Measurements from ENCODE around the gene EBF3. TPM values are rescaled to one million over a fixed set of nuclear protein-coding genes. Genes with fewer than 3 reads are reported as not detected.

EBF3 gene
- total and polyA plus RNA-seq, 9 of the 15 experiments (the other 6 are each of a cell fraction or from before 2014, with no cell fraction given): not detected

- WGBS (ENCODE audit: insufficient coverage, low coverage, missing lambda C conversion rate): 6% methylated on average over 11 of the region's 14 CpGs
- peaks cover 0 to 8% of the 10 kb centered on the region in 2 experiments; a peak in 2 of 5 replicates for H3K4me1 ChIP-seq (replicated peaks in 1 of 2; ENCODE audit: control insufficient read depth in 2 of 2, insufficient read depth in 2 of 2, low read length in 2 of 2)
- no peak overlapping the region for H3K27ac ChIP-seq (ENCODE audit: extremely low read depth, low read depth, low read length)
- peaks cover 0 to 17% of the 10 kb centered on the region in 2 experiments; a peak in 2 of 5 replicates for H3K27me3 ChIP-seq (ENCODE audit: control insufficient read depth in 2 of 2, insufficient read depth in 2 of 2, low read length in 2 of 2)
- no peaks in the 10 kb centered on the region for H3K9me1 ChIP-seq (ENCODE audit: control insufficient read depth, insufficient read depth, low read length)
- ATAC-seq (no peak), DNase-seq (ENCODE audit: extremely low read depth in 1 of 4, low spot score in 3 of 4) (no peak), FAIRE-seq (no peak)
- no TSS peak for BruUV-seq (replicated peaks)
- no peak for TF ChIP-seq SLC30A9 (CRISPR knock-in tag; IDR thresholded peaks at IDR 0.05)
- no peak for TF ChIP-seq TAF1 (IDR thresholded peaks at IDR 0.05; ENCODE audit: control insufficient read depth, extremely low read depth, insufficient read depth, low read length, severe bottlenecking)
- no peak for TF ChIP-seq BRCA1 (IDR thresholded peaks at IDR 0.05)
- TF ChIP-seq BRCA1 (CRISPR knock-in tag; IDR thresholded peaks at IDR 0.05): no peak
- TF ChIP-seq HDGF (IDR thresholded peaks at IDR 0.05): no peak
- no peak for TF ChIP-seq POLR3A (IDR thresholded peaks at IDR 0.05; ENCODE audit: borderline replicate concordance, extremely low read depth, insufficient read depth, insufficient read length)
- TF ChIP-seq ZSCAN29 (IDR thresholded peaks at IDR 0.05): no peak
- no peak for TF ChIP-seq ZFP1 (CRISPR knock-in tag; IDR thresholded peaks at IDR 0.05)
- TF ChIP-seq, protein P1, sequence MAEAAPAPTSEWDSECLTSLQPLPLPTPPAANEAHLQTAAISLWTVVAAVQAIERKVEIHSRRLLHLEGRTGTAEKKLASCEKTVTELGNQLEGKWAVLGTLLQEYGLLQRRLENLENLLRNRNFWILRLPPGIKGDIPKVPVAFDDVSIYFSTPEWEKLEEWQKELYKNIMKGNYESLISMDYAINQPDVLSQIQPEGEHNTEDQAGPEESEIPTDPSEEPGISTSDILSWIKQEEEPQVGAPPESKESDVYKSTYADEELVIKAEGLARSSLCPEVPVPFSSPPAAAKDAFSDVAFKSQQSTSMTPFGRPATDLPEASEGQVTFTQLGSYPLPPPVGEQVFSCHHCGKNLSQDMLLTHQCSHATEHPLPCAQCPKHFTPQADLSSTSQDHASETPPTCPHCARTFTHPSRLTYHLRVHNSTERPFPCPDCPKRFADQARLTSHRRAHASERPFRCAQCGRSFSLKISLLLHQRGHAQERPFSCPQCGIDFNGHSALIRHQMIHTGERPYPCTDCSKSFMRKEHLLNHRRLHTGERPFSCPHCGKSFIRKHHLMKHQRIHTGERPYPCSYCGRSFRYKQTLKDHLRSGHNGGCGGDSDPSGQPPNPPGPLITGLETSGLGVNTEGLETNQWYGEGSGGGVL (CRISPR knock-in tag; IDR thresholded peaks at IDR 0.05): no peak
- TF ChIP-seq BHLHE40 (IDR thresholded peaks at IDR 0.05; ENCODE audit: low read length): no peak
- TF ChIP-seq, protein P2, sequence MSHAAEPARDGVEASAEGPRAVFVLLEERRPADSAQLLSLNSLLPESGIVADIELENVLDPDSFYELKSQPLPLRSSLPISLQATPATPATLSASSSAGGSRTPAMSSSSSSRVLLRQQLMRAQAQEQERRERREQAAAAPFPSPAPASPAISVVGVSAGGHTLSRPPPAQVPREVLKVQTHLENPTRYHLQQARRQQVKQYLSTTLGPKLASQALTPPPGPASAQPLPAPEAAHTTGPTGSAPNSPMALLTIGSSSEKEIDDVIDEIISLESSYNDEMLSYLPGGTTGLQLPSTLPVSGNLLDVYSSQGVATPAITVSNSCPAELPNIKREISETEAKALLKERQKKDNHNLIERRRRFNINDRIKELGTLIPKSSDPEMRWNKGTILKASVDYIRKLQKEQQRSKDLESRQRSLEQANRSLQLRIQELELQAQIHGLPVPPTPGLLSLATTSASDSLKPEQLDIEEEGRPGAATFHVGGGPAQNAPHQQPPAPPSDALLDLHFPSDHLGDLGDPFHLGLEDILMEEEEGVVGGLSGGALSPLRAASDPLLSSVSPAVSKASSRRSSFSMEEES (CRISPR knock-in tag; IDR thresholded peaks at IDR 0.05): no peak
- no peak for TF ChIP-seq KDM2B (CRISPR knock-in tag; IDR thresholded peaks at IDR 0.05)
- TF ChIP-seq RBBP5 (IDR thresholded peaks at IDR 0.05; ENCODE audit: borderline replicate concordance, insufficient read depth, low read length, poor library complexity, severe bottlenecking): no peak
- TF ChIP-seq GATAD2A (IDR thresholded peaks at IDR 0.05): no peak
- TF ChIP-seq FUS (optimal IDR thresholded peaks at IDR 0.05; ENCODE audit: low read depth, low read length): no peak
- TF ChIP-seq PHB2 (IDR thresholded peaks at IDR 0.05; ENCODE audit: low read depth): no peak
- no peak overlapping the region for H3K9ac ChIP-seq (ENCODE audit: insufficient read depth in 1 of 2, low read depth in 2 of 2, low read length in 2 of 2)
- no peak overlapping the region for H3K4me2 ChIP-seq (ENCODE audit: insufficient read depth, low read length)
- H3K4me3 ChIP-seq: no peak overlapping the region
- H4K20me1 ChIP-seq (replicated peaks; ENCODE audit: control insufficient read depth, insufficient read depth, low read length): no peaks in the 10 kb centered on the region
- CTCF ChIA-PET (ENCODE audit: low intra/inter-chr PET ratio): no interaction called here
- intact Hi-C loops (cut with micrococcal nuclease) (no loop called here), in situ Hi-C loops (cut with MboI) (no loop called here)
- no peak overlapping the region for H2AFZ ChIP-seq (ENCODE audit: low read depth, low read length)
- POLR2A ChIA-PET: no interaction called here
- H3K9me3 ChIP-seq (replicated peaks; ENCODE audit: control insufficient read depth, insufficient read depth, low read depth, low read length): no peaks in the 10 kb centered on the region
- no peaks in the 10 kb centered on the region for H3K79me2 ChIP-seq (ENCODE audit: control insufficient read depth, insufficient read depth, low read length)
- H3K36me3 ChIP-seq (ENCODE audit: control insufficient read depth, insufficient read depth, low read length): no peaks in the 10 kb centered on the region
Measured at GRCh38 chr10:129960481-129961156, 3.5 kb downstream of the EBF3 start.
